Measurements from ENCODE around the gene TLE2.

TLE2 gene

DNA sequence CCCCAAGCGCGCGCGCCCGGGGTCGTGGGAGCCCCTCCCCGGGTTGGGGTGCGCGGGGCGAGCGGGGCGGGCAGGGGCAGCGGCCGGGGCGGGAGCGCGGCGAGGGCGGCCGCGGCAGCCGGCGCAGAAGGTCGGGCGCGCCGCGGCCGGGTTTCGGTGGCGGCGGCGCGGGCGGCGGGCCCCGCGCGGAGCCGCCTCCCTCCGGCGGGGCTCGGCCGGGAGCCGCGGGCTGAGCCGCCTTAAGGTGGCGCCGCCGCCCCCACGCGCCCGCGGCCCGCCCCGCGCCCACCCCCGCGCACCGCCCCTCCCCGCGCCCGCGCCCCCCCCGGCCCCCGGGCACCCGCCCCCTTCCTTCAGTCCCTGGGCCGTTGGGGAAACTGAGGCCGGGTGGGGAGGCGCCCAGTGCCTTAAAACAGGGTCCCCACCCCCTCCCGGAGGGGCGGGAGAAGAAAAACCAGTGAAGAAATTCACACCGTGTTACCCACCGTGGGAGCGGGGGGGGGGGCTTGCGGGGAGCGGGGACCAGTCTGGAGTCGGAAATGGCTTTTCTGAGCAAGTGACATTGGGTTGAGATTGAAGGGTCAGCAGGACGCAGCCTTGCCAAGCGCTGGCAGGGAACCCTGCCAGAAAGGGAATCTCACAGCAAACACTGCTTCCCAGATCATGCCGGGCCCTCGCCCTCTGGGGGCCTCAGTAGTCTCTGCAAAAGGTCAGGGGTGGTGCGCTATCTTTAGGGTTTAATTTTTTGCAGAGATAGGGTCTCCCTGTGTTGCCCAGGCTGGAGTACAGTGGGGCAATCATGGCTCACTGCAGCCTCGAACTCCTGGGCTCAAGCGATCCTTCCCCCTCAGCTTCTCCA is at the start of gene TLE2:
TLE2 (minus strand) TSS at position 216 of the 859 bp plus-strand sequence. CDS start 376 bp downstream, outside the sequence.
- H3K4me3 ChIP-seq (ENCODE audit: control insufficient read depth, low read depth, low read length): peak within 1 kb of the TSS; percentile 17
- TF ChIP-seq, protein P1, sequence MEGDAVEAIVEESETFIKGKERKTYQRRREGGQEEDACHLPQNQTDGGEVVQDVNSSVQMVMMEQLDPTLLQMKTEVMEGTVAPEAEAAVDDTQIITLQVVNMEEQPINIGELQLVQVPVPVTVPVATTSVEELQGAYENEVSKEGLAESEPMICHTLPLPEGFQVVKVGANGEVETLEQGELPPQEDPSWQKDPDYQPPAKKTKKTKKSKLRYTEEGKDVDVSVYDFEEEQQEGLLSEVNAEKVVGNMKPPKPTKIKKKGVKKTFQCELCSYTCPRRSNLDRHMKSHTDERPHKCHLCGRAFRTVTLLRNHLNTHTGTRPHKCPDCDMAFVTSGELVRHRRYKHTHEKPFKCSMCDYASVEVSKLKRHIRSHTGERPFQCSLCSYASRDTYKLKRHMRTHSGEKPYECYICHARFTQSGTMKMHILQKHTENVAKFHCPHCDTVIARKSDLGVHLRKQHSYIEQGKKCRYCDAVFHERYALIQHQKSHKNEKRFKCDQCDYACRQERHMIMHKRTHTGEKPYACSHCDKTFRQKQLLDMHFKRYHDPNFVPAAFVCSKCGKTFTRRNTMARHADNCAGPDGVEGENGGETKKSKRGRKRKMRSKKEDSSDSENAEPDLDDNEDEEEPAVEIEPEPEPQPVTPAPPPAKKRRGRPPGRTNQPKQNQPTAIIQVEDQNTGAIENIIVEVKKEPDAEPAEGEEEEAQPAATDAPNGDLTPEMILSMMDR (conservative IDR thresholded peaks at IDR 0.05; ENCODE audit: control insufficient read depth, insufficient read depth, low read depth, low read length): no peak
- no peak for DNase-seq (ENCODE audit: low read depth)

DNA sequence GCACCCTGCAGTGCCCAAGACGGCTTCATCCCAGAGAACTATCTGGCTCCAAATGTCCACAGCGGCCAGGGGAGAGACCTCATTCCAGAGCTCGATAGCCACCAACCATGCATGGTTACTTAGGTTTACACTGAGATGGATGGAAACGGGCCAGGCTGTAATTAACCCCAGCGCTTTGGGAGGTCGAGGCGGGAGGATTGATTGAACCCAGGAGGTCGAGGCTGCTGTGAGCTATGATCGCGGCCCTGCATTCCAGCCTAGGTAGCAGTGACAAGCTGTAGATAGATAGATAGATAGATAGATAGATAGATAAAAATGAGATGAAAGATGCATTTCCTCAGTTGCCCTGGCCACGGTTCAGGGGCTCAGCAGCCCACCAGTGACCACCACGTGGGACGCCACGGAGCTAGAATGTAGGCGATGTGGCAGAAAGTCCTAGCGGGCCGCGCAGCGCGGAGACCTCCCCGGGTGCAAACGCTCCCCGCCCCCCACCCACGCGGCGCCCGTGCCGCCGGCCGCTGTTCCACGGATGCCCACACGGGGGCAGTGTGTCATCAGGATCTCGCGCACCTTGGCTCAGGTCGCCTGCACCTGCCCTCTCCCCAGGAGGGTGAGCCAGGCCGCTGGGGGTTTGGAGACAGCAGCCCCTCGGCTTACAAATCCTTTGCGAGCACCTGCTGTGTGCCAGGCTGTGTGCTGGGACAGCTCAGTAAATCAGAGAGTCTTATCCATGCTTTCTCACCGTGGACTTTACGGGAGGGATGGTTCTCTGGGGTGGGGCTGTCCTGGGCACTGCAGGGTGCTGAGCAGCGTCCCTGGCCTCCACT is 46.7 kb upstream of the TLE2 start:
- no peak overlapping the region for H3K4me3 ChIP-seq (ENCODE audit: control insufficient read depth, low read depth, low read length)
- DNase-seq (ENCODE audit: low read depth): no peak
- TF ChIP-seq, protein P1 (conservative IDR thresholded peaks at IDR 0.05; ENCODE audit: control insufficient read depth, insufficient read depth, low read depth, low read length): peak; percentile 54

DNA sequence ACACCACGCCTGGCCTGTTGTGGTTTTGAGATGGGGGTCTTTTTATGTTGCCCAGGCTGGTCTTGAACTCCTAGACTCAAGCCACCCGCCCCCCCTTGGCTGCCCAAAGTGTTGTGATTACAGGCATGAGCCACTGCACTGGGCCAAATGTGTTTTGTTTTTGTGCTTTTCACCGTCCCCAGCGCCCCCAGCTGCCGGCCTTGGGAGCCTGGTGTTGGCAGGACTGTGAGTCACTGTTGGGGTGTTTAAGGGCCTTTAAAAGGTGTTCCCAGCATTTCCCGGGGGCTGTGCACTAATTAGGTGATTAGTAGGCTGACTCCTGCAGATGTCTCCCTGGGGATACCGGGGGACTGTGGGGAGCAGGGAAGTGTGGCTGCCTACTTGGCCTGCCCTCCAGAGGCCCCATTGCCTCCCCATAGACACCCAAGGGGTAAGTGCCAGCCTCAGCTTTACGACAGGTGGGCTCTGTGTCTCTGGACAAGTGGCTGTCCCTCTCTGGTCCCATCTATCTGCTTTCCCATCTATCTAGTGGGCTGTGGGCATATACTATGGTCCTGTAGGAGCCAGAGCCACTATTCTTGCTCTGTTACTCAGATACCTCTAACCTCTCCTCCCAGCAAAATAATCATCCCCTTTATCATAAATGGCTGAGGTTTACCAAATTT is 45.0 kb upstream of the TLE2 start:
- TF ChIP-seq, protein P1 (conservative IDR thresholded peaks at IDR 0.05; ENCODE audit: control insufficient read depth, insufficient read depth, low read depth, low read length): peak; percentile 12
- no peak overlapping the region for H3K4me3 ChIP-seq (ENCODE audit: control insufficient read depth, low read depth, low read length)
- DNase-seq (ENCODE audit: low read depth): peak; percentile 30

DNA sequence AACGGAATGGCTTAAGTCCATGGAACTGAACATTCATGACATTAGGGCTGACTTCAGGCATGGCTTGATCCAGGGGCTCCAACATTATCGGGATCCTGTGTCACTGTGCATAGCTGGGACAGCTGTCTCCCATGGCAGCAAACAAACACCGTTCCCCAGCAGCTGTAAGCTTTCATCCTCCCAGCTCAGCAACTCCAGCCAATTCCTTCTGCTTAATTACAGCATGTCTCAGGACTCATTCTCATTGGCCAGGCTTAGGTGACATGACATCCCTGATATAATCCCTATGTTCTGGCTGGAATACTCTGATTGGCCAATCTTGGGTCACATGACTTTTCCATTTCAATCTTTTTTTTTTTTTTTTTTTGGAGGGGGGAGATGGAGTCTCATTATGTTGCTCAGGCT is 44.1 kb upstream of the TLE2 start:
- H3K4me3 ChIP-seq (ENCODE audit: control insufficient read depth, low read depth, low read length): no peak overlapping the region
- peak; percentile 72 for DNase-seq (ENCODE audit: low read depth)

DNA sequence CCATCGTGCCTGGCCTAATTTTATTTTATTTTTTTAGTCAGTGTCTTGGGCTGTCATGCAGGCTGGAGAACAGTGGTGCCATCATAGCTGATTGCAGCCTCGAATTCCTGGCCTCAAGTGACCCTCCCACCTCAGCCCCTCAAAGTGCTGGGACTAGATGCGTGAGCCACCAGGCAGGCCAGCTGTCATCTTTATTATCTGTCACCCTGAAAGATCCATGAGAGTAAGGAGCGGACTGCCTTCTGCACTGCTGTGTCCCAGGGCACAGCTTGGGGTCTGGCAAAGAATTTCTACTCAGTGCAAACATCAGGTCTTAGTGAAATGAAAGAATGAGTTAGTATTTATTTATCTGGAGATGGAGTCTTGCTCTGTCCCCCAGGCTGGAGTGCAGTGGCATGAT is 42.7 kb upstream of the TLE2 start:
- no peak overlapping the region for H3K4me3 ChIP-seq (ENCODE audit: control insufficient read depth, low read depth, low read length)
- no peak for DNase-seq (ENCODE audit: low read depth)
- TF ChIP-seq, protein P1 (conservative IDR thresholded peaks at IDR 0.05; ENCODE audit: control insufficient read depth, insufficient read depth, low read depth, low read length): no peak

More for the DNA sequence above, 44.1 kb upstream of the TLE2 start:
- TF ChIP-seq, protein P1 (conservative IDR thresholded peaks at IDR 0.05; ENCODE audit: control insufficient read depth, insufficient read depth, low read depth, low read length): no peak

DNA sequence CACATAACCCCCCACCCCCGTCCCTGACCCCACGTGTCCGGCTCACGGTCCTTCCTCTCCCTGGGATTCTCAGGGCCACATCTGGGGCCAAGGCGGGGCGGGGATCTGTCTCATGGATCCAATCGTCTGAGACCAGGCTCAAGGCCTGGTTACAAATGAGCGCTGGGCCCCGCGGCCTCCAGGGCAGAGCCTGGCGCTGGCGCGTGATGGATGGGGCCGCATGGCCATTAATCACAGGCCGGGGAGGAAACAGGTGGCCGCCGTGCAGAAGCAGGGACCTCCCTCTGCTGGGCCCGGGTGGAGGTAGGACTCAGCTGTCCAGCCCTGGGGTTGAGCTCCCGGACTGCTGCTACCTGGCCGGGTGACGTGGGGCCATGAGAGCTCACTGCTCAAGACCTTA is 39.0 kb upstream of the TLE2 start:
- H3K4me3 ChIP-seq (ENCODE audit: control insufficient read depth, low read depth, low read length): no peak overlapping the region
- DNase-seq (ENCODE audit: low read depth): no peak
- TF ChIP-seq, protein P1 (conservative IDR thresholded peaks at IDR 0.05; ENCODE audit: control insufficient read depth, insufficient read depth, low read depth, low read length): no peak

Data from fibroblast of mammary gland (primary cell).